ENCODE data around the gene PRR15L.

The PRR15L gene

DNA sequence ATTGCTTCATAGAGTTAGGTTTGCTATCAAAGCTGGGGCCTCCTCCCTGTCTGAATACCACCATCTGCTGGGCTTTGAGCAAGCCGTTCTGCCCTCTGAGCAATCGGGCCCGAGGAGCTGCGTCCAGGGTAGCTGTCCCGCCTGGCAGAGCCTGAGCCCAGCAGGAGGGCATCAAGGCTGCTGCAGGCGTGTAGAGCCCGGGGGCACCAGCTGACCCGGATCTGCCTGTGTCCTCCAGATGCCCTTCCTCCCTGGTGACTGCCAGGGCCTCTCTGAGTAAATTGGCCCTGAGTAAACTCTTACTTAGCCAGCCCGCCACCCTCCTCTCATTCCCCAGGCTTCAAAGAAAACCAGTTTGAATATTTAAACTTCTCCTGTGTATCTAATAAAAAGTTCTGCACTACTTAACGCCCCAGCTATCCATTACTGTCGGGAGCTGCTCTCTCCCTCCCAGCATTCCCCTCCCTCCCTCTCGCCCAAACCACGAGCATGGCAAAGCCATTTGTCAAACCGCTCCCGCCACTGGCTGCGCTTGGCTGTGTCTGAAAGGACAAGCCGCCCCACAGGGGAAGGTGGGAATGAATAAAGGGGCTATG lies 29.7 kb upstream of the PRR15L start:
- no peak for DNase-seq

DNA sequence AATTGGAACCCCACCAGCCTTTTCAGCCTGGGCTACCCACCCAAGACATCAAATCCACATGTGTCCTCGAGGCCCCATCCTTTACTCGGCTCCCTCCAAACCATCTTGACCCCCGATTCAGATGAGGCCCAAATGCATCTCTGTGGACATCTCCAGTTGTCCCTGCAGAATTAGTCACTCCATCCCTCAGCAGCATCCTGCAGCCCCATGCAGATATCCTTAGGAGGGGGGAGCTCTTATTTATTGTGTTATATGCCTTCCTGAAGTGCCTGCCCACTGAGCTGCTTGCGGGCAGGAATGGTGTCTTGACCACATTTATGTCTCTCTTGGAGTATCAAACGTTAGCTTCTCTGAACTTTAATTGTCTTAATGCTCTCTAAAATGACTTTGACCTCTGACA lies 28.8 kb upstream of the PRR15L start:
- no peak for DNase-seq

DNA sequence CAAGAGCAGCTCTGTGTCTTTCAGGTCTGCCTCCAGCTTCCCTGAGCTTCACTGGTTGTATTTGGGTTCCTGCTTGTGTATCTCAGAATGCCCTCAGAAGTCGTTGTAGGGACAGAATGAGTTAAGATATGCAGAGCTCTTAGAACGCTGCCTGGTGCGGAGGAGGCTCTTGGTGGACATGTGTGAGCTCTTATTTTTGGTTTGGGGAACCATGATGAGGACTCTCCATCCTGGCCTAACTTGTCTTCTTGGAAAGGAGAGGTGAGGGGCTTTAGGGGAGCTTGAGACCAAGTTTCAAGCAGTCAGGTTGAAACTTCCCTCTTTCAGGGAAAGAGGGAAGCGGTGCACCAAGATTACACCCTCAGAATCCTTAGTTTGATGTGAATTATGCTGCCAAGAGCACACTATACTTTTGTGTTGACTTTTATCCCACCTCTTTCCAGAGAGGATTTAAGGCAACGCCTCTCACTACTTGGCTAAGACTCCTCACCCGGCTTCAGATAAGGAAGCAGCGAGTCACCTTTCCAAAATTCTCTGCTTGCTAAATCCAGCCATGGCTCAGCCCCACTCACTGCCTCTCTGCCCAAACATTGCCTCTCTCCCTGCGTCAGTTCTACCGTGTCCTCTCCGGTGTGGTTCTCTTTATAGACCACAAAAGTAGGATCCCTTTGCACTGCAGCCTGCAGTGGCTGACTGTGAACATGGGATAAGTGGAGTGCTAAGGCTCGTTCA lies 26.0 kb upstream of the PRR15L start:
- no peak for DNase-seq

DNA sequence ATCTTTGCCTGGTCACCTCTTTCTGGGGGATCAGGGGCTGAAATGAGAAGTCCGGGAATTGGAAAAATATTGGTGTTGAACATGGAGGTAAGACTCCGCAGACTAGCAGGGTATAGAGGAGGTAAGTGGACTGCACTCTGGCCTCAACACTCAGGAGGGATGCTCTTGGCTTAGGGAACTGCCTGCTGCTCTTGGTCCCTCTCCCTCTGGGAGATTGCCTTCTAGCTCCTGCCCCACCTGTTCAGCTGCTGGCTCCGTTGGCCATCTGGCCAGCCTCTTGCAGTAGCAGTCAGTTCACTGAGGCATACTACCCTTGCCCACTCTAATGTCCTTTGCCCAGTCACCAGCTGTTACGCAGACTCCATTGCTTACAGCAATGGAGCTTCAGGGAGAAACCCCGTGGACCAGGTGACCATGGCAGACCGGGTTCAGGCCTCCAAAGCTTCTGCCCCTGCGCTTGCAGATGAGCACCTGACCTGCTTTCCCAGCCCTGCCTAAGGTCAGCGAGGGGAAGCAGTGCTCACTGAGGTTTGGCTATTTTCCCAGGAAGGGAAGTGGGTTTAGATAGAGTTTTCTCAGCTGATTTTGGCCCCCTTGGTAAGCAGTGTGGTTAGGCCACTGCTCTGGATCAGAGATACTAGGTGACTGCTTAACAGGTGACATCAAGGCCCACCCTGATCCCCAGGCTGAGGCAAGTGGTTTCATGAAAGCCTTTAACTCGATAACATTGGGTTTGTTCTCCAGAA lies 25.1 kb upstream of the PRR15L start:
- DNase-seq: no peak

DNA sequence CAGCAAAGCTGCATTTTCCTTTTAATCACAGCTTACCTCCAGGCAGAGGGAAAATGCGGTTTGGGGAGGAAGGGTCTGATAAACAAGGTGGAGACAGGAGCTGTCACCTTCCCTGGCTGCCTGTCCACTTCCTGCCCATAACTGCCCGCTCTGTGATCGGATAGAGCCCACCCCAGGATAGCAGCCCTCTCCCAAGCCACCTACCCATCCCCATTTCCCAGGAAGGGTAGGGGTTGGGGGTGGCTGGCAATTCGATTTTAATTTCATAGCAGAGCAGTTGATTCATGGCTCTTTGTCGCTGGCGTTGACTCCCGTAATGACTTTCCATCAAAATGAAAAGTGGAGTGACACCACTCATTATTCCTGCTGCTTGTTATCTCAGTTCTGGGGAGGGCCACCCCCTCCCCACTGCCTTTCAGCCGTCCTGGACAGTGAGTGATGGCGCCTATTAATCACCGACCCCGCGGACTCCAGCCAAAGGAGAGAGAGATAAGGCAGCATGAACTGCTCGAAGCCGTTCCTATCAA lies 24.5 kb upstream of the PRR15L start:
- no peak for DNase-seq

DNA sequence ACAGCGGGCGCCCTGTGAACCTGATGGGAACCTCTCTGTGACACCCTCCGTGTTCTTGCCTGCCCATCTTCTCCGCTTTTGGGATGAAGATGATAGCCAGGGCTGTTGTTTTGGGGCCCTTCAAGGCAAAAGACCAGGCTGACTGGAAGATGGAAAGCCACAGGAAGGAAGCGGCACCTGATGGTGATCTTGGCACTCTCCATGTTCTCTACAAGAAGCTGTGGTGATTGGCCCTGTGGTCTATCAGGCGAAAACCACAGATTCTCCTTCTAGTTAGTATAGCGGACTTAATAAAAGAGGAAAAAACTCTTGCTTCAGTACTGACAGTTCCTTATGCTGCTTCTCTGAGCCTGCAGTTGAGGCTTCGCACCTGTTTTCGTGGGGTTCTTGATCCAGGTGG lies 23.8 kb upstream of the PRR15L start:
- DNase-seq: no peak

DNA sequence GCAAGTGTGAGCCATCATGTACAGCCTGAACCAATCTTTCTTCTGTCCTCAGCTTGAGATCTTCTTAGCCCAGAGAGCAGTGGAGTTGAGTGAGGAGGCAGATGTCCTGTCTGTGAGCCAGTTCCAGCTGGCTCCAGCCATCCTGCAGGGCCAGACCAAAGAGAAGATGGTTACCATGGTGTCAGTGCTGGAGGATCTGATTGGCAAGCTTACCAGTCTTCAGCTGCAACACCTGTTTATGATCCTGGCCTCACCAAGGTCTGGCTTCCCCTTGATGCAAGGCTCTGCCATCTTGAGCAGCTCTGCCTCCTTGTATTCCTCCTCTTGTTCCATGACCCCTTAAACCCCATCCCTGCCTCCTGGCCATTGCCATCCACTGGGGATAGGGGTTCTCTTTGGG lies 22.9 kb upstream of the PRR15L start:
- no peak for DNase-seq

DNA sequence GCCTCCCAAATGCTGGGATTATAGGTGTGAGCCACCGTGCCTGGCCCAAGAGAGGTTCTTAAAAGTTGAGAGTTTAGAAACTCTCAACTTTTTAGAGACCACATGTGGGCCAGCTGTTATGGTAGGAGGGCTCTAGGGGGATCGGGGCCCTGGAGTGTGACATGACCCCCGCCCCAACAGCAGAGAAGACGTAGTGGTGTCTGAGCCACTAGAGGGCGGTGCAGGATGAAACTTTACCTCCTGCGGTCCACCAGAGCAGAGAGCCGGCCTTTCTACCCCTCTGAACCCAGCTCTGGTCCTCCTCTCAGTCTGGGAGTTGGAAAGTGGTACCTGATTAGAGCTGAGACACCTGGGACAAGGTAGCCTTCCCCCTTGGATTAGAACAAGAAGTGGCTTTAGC lies 20.6 kb upstream of the PRR15L start:
- peak; percentile 79 for DNase-seq

DNA sequence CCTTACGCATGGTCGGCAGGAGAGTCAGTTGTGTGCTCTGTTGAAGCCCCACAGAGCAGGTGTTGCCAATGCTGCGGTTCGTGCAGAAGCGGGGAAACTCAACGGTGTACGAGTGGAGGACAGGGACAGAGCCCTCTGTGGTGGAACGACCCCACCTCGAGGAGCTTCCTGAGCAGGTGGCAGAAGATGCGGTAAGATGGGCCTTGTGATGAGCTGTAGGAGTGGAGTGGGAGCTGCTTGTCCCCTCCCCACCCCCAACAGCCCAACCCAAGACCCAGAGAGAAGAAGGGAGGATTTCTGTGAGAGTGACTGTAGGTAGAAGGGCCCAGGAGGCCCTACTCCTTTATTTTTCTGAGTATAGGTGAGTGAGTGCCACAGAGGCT lies 18.1 kb upstream of the PRR15L start:
- no peak for DNase-seq

DNA sequence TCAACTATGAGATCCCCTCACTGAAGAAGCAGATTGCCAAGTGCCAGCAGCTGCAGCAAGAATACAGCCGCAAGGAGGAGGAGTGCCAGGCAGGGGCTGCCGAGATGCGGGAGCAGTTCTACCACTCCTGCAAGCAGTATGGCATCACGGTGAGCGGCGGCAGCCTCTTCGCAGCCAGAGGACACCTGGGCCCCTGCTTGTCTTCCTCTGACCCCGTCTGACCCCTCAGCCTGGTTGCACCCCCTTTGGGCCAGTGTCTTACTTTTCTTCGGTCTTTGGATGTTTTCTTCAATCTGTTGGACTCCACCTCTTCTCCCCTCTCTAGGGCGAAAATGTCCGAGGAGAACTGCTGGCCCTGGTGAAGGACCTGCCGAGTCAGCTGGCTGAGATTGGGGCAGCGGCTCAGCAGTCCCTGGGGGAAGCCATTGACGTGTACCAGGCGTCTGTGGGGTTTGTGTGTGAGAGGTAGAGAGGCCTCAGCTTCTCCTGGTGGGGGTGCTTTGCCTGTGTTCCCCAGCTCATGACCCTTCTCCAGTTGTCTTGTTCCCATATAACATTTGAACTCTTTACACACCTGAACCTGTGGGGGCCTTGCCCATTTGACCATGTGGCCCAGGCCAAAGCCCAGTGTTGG lies 17.6 kb upstream of the PRR15L start:
- no peak for DNase-seq

DNA sequence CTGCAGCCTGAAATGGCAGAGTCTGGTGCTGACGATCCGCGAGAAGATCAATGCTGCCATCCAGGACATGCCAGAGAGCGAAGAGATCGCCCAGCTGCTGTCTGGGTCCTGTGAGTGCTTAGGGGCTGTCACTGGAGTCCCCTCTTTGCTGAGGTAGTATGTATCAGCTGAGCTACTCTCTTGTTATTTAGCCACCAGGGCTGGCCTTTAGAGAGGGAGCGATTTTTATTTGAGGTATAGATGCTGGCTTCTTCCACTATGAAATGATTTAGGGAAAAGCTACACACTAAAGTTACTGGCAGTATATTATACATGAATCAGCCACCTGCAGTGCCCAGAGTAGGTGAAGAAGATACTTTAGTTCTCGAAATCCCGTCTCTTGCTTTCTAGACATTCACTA lies 15.9 kb upstream of the PRR15L start:
- DNase-seq: peak; percentile 71

DNA sequence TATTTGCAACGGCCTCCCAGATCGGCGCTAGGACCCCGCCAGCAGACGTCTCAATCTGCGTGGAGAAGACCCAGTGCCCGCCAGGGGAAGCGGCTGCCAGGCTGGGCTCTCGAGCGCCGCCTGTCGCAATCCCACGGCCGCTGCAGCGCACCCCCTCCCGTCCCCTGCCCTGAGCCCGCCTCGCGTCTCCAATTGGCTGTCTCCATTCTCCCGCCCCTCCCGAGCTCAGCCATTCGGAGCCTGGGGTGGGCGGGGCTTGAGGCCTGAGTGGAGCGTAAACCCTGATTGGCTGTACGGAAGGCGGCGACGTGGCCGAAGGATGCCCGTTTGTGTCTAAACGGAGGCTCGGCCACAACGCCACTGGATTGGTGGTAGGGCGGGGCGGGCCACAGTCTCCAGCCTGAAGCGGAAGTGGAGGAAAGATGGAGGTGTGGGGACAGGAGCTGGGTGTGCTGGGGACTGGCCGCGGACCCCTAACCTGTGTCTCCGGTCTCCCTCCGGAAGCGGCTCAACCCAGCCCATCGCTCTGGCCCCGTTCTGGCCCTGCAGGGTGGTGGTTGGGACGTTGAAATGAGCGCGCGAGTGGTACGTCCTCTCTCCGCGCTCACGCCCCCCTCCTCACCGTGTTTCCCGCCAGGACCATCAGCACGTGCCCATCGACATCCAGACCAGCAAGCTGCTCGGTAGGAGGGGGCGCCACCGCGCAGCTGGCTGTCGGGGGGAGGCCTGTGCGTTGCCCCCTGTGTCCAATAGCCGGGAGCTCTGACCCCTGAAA lies 13.2 kb upstream of the PRR15L start, which contains the start of gene CDK5RAP3:
CDK5RAP3 (plus strand) TSS at position 389 of the 775 bp plus-strand sequence; CDS start at position 423, 34 bp downstream.
- DNase-seq: peak; percentile 99

DNA sequence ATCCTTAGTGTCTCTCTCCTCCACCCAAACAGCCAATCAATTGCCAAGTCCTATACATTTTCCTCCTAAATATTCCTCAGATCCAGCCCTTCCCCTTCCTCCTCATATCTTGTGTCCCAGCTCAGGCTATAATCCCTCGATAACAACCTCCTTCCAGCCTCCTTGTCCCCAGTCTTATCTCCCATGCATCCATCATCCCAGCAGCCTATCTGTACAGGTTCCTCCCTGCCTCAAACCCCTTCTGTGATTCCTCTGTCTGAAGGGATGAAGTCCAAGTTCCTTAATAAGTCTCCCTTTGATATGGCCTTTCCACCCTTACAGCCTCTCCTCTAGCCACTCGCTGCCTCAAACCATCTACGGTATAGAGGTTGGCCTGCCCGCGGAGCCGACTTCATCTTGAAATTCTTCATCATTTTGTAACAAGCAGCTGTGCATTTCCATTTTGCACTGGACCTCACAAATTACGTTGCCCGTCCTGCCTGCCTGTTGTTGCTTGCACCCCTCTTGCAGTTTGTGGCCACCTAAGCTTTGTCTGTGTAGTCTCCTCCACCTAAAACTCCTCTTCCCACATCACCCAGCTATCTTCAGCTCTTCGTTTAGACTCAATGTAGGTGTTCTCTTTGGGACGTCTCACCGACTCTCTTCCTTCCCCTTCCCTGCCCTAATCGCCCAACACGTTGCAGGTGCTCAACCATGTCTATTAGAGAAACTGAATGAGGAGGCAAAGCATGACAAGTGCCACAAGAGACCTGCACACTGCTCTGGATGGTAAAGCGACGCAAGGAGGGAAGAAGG lies 12.4 kb upstream of the PRR15L start:
- DNase-seq: no peak

DNA sequence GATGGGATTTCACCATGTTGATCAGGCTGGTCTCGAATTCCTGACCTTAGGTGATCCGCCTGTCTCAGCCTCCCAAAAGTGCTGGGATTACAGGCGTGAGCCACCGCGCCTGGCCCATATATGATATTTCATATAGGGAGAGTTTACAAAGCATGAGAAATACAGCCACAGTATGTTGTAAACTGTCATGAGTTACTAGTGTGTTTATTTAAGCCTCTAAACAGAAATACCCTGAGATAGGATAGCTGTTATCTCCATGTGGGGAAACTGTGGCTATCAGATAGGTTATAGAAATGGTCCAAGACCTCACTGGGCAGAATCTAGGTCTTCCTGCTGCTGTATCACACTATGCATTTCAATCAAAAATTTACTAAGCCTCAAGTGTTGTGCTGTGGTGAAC lies 11.2 kb upstream of the PRR15L start:
- DNase-seq: no peak

DNA sequence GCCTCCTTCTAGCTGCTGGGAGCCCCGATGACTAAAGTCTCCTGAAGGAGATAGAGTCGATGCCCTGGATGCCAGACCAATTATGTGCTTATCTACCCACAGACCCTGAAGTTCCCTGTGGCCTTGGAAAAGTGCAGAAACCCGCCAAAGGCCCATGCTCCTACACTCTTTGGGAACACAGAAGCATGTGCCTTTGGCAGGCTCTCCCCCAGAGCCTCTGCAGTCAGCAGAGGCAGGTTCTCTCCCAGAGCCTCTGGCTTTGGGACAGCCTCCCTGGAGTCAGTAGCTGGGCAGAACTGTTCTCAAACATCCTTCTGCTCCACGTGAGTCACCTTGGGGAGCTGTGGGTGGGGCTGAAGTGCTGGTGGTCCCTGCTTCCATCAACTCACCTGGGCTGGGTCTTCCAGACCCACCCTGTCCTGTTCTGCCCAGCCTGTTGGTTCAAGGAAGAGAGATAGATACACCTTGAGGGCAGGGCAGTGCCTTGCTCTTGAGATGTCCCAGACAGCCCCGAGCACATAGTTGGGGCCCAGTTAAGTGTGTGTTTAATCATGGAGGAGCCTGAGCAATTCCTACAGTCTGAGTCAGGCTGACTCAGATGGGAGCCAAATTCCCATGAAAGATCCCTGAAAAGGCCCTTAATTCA lies 10.0 kb upstream of the PRR15L start:
- DNase-seq: no peak

DNA sequence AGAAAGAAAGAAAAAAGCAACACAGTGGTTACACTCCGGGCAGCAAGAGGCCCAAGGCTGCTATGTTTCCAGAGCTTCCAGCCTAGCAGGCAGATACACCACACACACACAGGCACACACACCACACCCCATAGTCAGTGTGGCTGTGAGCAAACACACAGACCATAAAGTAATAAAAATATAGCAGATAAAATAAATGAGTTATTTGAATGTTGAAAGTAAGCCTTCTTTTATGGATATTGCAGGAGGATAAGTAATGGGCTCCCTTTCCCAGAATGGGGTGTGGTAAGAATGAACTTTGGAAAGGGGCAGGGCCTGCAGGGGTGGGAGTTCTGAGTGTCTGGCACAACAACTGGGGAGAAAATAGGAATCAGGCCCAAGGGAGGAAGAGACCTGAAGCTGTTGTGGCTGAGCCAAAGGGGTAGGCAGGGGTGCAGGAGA lies 8.4 kb upstream of the PRR15L start:
- DNase-seq: no peak

DNA sequence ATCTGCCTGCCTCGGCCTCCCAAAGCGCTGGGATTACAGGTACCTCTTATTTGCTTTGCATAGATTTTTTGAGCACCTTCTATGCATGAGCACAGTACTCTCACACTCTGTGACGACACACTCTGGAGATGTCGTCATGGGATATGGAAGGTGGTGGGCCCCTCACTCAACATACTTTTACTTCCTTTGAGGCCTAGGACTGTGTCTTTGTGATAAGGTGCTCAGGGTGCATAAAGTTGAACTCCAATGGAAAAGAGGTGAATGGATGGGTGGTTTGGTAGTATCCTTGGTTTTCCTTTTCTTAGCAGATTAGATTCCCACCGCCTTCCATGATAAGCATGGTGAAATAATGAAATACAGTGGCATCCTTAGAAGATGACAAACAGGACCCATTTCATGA lies 7.2 kb upstream of the PRR15L start:
- no peak for DNase-seq

DNA sequence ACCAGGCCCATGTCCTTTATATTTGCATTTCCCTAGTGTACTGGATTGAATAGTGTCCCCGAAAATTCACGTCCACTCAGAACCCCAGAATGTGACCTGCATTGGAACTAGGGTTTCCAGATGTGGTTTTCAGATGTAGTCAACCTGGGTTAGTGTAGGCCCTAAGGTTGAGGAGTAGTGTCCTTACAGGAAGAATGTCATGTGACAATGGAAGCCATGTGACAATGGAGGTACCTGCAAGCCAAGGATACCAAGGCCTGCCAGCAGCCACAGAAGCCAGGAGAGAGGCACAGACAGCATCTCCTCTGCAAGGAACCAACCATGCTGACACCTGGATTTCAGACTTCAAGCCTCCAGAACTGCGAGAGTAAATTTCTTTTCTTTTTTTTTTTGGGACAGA lies 5.2 kb upstream of the PRR15L start:
- DNase-seq: no peak

DNA sequence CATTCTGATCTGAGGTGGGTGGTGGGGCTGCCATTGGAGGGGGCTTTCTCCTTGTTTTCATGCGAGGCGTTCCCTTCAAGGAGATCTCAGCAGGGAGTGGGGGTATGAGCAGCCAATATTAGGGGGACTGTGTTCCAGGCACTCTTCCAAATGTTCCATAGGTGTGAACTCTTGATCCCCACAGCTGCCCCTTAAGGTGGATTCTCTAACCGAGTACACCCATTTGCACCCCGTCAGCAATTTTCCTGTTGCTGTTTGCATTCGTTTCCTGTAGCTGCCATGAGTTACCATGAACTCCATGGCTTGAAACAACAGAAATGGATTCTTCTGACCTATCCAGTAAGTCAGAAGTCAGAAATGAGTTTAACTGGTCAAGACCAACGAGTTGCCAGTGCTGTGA lies 3.7 kb upstream of the PRR15L start:
- no peak for DNase-seq

DNA sequence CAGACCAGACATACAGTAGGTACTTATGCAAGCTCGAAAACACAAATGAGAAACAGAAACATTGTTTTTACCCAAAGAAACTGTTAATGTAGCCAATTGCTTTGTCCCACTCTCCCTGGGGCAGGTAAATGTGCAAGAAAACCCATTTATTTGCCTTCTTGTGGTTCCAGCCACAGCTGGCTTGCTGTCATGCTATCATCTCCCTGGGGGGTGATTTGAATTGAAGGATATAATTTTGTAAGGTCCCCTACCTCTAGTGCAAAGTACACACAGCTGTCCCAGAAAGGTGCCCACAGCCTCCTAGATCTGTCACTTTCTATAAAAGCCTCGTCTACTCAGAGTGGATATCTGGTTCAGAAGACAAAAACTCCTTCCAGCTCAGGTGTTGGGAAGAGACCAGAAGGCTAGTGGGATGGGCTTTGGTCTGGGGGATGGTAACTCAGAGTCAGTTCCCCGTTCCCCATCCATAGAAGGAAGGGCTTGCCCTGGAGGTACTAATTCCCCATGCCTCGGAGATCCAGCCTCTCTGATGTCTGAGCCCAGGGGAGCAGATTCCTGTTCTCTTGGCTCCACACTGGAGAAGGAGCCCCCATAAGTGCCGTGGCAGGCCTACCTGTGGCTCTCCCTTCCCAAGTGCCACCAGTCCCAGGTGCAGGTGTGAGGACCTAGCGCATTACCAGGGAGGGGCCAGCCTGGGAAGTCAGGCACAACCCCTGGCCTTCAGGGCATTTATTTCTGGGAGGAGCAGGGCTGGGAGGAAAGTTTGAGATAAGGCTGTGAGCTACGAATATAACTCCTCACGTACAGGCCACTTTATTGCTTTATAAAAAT lies 2.4 kb upstream of the PRR15L start:
- no peak for DNase-seq
